Right lobe of liver (tissue), 4 donors: ENCODE measurements around the gene PRSS56.

ENCODE experiments used
- CTCF ChIP-seq, 4 donors: fragments of 200-600 bp in 3 of 4; fragments of 450-650 bp in 1 of 4; IDR thresholded peaks; one replicate each; pipeline versions ENCODE4 v1.5.1 to v1.8.0; 2016 to 2022; ENCODE audit warnings: antibody characterized with exemption in 4 of 4, mild to moderate bottlenecking in 2 of 4
- POLR2A ChIP-seq: fragments of 450-650 bp; IDR thresholded peaks from one replicate; pipeline ENCODE4 v1.6.1; 2017; ENCODE audit warnings: antibody characterized with exemption, mild to moderate bottlenecking
- donor health status: DM: no; HTN: no; CAD: no.
- donor health status: DM: no; HTN: no; CAD: no.
- donor health status: DM: no; HTN: yes; CAD: no.

- TF ChIP-seq POLR2A, result no peak
- TF ChIP-seq CTCF (IDR thresholded peaks at IDR 0.05), result no peak
These were observed 53.7 kb downstream of the PRSS56 start for GRCh38 chr2:232573771-232574435.
